Measurements from ENCODE around the gene CFAP45. TPM values are rescaled to one million over a fixed set of nuclear protein-coding genes. Genes with fewer than 3 reads are reported as not detected.

The CFAP45 gene
- polyA plus RNA-seq, 3 donors, result 0.12 to 1.0 TPM; not detected in 1

- TF ChIP-seq CTCF (IDR thresholded peaks at IDR 0.05), result no peak
- DNase-seq, result peak in 1 of 3 donors; percentile 4
- WGBS (ENCODE audit: insufficient coverage), result 72% methylated on average over 4 of the region's 9 CpGs
- H3K9me3 ChIP-seq (replicated peaks in 1 of 2; ENCODE audit: control insufficient read depth in 1 of 2, insufficient read depth in 1 of 2, low read length in 2 of 2), result no peaks in the 10 kb centered on the region
- H3K4me1 ChIP-seq (ENCODE audit: control insufficient read depth in 1 of 2, insufficient read depth in 2 of 2, low read length in 2 of 2), result peaks cover 21 to 36% of the 10 kb centered on the region in 2 donors
- Mint-ChIP-seq H3K27me3 (ENCODE audit: low read depth in 3 of 3) (peaks cover 19 to 33% (median 23%) of the 10 kb centered on the region in 3 donors), H3K27ac (peak overlapping the region in 1 of 7 donors; percentile 21), H3K36me3 (peaks cover 0 to 13% of the 10 kb centered on the region in 2 donors), H3K4me3 (peak overlapping the region in 1 of 2 donors; percentile 83), H3K9me3 (peaks cover 0 to 8% (median 0%) of the 10 kb centered on the region in 7 donors), H3K4me1 (peaks cover 48% of the 10 kb centered on the region)
- no peak overlapping the region for H3K4me2 ChIP-seq (replicated peaks; ENCODE audit: extremely low read depth, low read length, poor library complexity, severe bottlenecking)
- no peak overlapping the region for H3K9ac ChIP-seq (ENCODE audit: insufficient read depth, low read length, poor library complexity, severe bottlenecking)
- no peak overlapping the region for H2AFZ ChIP-seq (ENCODE audit: insufficient read depth, low read depth, low read length, poor library complexity, severe bottlenecking)
- intact Hi-C loops (cut with micrococcal nuclease), result no loop called here
- no peak overlapping the region for H3K27ac ChIP-seq (ENCODE audit: low read depth in 1 of 2, low read length in 2 of 2)
- no peak overlapping the region for H3K4me3 ChIP-seq (replicated peaks in 1 of 3; ENCODE audit: low read depth in 2 of 3, low read length in 3 of 3)
- H3K36me3 ChIP-seq (replicated peaks in 1 of 2; ENCODE audit: control insufficient read depth in 1 of 2, insufficient read depth in 2 of 2, low read length in 2 of 2), result no peaks in the 10 kb centered on the region
- H3K79me2 ChIP-seq (ENCODE audit: insufficient read depth, low read length), result peaks cover 35% of the 10 kb centered on the region
- H4K20me1 ChIP-seq (ENCODE audit: insufficient read depth, low read length), result no peaks in the 10 kb centered on the region
- peaks cover 6 to 23% of the 10 kb centered on the region in 2 donors for H3K27me3 ChIP-seq (ENCODE audit: control insufficient read depth in 2 of 2, insufficient read depth in 2 of 2, low read length in 2 of 2)
Observed at GRCh38 chr1:159943908-159944622, 44.1 kb upstream of the CFAP45 start.

- peak overlapping the region in 1 of 7 donors; percentile 33 for H3K27ac Mint-ChIP-seq
Observed at GRCh38 chr1:159943278-159943640, 43.3 kb upstream of the CFAP45 start.

More at GRCh38 chr1:159943278-159943640, 43.3 kb upstream of the CFAP45 start:
- Histone ChIP-seq H3K4me2 (replicated peaks; ENCODE audit: extremely low read depth, low read length, poor library complexity, severe bottlenecking) (no peak overlapping the region), H3K9ac (ENCODE audit: insufficient read depth, low read length, poor library complexity, severe bottlenecking) (no peak overlapping the region), H3K27ac (ENCODE audit: low read depth in 1 of 2, low read length in 2 of 2) (no peak overlapping the region), H3K36me3 (replicated peaks in 1 of 2; ENCODE audit: control insufficient read depth in 1 of 2, insufficient read depth in 2 of 2, low read length in 2 of 2) (no peaks in the 10 kb centered on the region), H4K20me1 (ENCODE audit: insufficient read depth, low read length) (no peaks in the 10 kb centered on the region), H3K9me3 (replicated peaks in 1 of 2; ENCODE audit: control insufficient read depth in 1 of 2, insufficient read depth in 1 of 2, low read length in 2 of 2) (no peaks in the 10 kb centered on the region), H2AFZ (ENCODE audit: insufficient read depth, low read depth, low read length, poor library complexity, severe bottlenecking) (no peak overlapping the region), H3K27me3 (ENCODE audit: control insufficient read depth in 2 of 2, insufficient read depth in 2 of 2, low read length in 2 of 2) (peaks cover 6 to 23% of the 10 kb centered on the region in 2 donors), H3K4me3 (replicated peaks in 1 of 3; ENCODE audit: low read depth in 2 of 3, low read length in 3 of 3) (no peak overlapping the region), H3K4me1 (ENCODE audit: control insufficient read depth in 1 of 2, insufficient read depth in 2 of 2, low read length in 2 of 2) (peaks cover 29 to 44% of the 10 kb centered on the region in 2 donors), H3K79me2 (ENCODE audit: insufficient read depth, low read length) (peaks cover 44% of the 10 kb centered on the region)
- no peak for TF ChIP-seq CTCF (IDR thresholded peaks at IDR 0.05)
- WGBS (ENCODE audit: insufficient coverage), result 97% methylated on average over 3 of the region's 5 CpGs
- Mint-ChIP-seq H3K9me3 (peaks cover 0 to 8% (median 0%) of the 10 kb centered on the region in 7 donors), H3K4me1 (peaks cover 56% of the 10 kb centered on the region), H3K27me3 (ENCODE audit: low read depth in 3 of 3) (peaks cover 19 to 33% (median 23%) of the 10 kb centered on the region in 3 donors), H3K4me3 (no peak overlapping the region), H3K36me3 (peaks cover 0 to 12% of the 10 kb centered on the region in 2 donors)
- intact Hi-C loops (cut with micrococcal nuclease), result no loop called here
- DNase-seq, result no peak

Measured in CD14-positive monocyte (primary cell).